NCI-H2227 (cell line): ENCODE data around the gene PPIL6.

Experiments used
- DNase-seq: peaks from one replicate; lab custom pipeline; 2025; ENCODE audit not compliant: unreplicated experiment; lab: John Stamatoyannopoulos, UW

PPIL6 gene

GRCh38 chr6:109440331-109441068, at the start of gene PPIL6, which contains the start of gene SMPD2:
PPIL6 (minus strand) TSS chr6:109440628; CDS start chr6:109440590, 38 bp downstream.
SMPD2 (plus strand) TSS chr6:109440724; CDS start chr6:109441122, 398 bp downstream.
- DNase-seq, result peak; percentile 90

- DNase-seq, result no peak
Observed at GRCh38 chr6:109488001-109488400, 47.6 kb upstream of the PPIL6 start.

- DNase-seq, result no peak
Observed at GRCh38 chr6:109486068-109486467, 45.6 kb upstream of the PPIL6 start.

GRCh38 chr6:109485266-109485935, 45.0 kb upstream of the PPIL6 start:
- DNase-seq, result no peak

GRCh38 chr6:109484122-109484521, 43.7 kb upstream of the PPIL6 start:
- no peak for DNase-seq

GRCh38 chr6:109483735-109484057, 43.3 kb upstream of the PPIL6 start:
- DNase-seq, result no peak

- DNase-seq, result peak; percentile 91
Observed at GRCh38 chr6:109482905-109483734, 42.7 kb upstream of the PPIL6 start, which contains the start of gene ZBTB24. ZBTB24 (minus strand) TSS chr6:109483219; CDS start chr6:109482026, 1,193 bp downstream.

GRCh38 chr6:109480993-109481480, 40.6 kb upstream of the PPIL6 start:
- no peak for DNase-seq

- no peak for DNase-seq
Observed at GRCh38 chr6:109478841-109479624, 38.6 kb upstream of the PPIL6 start.

GRCh38 chr6:109478222-109478805, 37.9 kb upstream of the PPIL6 start:
- DNase-seq, result no peak

- no peak for DNase-seq
Observed at GRCh38 chr6:109477725-109478124, 37.3 kb upstream of the PPIL6 start.

GRCh38 chr6:109477184-109477583, 36.8 kb upstream of the PPIL6 start:
- no peak for DNase-seq

GRCh38 chr6:109475625-109476024, 35.2 kb upstream of the PPIL6 start:
- DNase-seq, result no peak

- DNase-seq, result no peak
Observed at GRCh38 chr6:109474995-109475394, 34.6 kb upstream of the PPIL6 start.

GRCh38 chr6:109473120-109473519, 32.7 kb upstream of the PPIL6 start:
- DNase-seq, result no peak

- no peak for DNase-seq
Observed at GRCh38 chr6:109472132-109472995, 31.9 kb upstream of the PPIL6 start.

- DNase-seq, result no peak
Observed at GRCh38 chr6:109471105-109471810, 30.8 kb upstream of the PPIL6 start.

- DNase-seq, result no peak
Observed at GRCh38 chr6:109469591-109470189, 29.3 kb upstream of the PPIL6 start.
